Renal pelvis (tissue), 4 donors: Measurements from ENCODE around the gene LMF2. TPM values are rescaled to one million over a fixed set of nuclear protein-coding genes. Genes with fewer than 3 reads are reported as not detected.

Experiments
- DNase-seq: peaks from one replicate; pipeline ENCODE4 v3.0.0-alpha.2; 2013
- polyA plus RNA-seq, 3 donors: library from polyadenylated mRNA; unstranded; fragments of 120-200 nt; gene quantifications; one replicate each; pipeline ENCODE4 v1.2.1, GENCODE V29; 2013; ENCODE audit not compliant: insufficient read length in 3 of 3

LMF2 gene
- polyA plus RNA-seq, 3 donors = 47.3 to 61.5 (median 60.5) TPM

DNA sequence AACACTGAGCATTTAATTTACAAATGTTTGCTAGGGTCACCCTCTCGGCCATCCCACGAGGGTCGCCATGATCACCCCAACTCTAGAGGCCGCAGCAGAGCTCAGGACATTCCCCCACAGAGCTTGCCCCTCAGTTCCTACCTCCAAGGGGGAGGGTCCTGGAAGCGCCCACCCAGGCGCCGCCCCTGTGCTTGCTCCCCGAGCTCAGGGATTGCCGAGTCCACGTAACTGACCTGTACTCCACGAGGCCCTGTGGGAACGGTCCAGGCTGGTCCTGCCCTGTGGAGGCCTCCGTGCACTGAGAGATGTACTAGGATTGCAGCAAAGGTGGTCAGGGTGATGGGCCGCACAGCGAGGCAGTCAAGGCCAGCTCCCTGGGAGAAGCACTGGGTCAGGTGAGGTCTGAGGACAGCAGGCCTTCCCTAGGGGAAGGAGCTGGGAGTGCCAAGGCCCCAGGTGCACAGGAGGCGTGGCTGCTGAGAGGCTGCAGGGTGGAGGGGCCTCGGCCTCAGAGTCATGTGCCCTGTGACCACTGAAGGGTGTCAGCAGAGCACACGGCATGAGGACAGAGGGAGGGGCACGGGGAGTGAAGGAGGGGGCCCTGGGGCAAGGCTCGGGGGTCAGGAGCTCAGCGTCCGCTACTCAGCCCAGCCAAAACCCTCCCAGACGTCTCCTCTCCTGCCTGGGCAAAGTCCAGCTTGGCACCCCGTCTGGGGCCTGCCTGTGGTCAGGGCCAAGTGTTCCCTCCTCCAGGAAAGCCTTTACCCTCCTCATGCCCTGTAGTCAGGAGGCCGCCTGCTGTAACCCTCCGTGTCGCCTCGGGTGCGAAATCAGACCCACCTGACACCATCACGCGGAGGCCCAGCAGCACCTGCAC is 23.3 kb downstream of the LMF2 start:
- DNase-seq = no peak

DNA sequence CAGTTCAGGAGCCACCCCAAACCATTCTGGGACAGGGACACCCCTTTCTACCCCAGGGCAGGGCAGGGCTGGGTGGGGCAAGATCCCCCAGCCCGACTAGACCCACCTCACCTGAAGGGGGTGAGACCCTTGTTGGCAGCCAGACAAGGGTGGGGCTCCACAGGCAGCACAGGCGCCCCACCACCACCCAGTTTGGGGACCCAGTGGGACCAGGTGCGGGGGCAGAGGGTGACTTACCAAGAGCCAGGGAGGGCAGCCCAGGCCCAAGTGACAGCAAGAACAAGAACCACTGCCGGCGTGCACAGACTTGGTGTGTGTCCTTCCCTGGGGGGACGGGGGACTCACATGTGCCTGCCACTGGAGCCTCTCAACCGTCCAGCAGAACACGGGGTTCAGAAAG is 23.9 kb downstream of the LMF2 start:
- no peak for DNase-seq

DNA sequence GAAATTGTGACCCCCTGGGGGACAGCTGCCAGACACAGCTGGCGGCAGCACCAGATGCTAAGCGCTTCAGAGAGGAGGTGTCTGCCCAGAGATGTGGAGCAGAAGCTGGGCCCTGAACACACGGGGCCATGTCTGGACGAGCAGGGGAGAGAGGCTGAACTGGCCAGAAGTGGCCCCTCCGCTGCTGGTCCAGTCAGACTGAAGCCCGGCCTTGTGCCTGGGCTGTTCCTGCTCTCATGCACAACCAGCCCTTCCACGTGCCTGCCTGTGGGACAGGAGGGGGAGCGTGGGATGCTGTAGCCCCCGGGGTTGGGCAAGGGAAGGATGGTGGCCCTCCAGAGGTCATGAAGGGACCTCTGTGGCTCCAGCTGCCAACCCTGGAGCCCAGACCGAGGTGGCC is 24.4 kb downstream of the LMF2 start:
- no peak for DNase-seq

DNA sequence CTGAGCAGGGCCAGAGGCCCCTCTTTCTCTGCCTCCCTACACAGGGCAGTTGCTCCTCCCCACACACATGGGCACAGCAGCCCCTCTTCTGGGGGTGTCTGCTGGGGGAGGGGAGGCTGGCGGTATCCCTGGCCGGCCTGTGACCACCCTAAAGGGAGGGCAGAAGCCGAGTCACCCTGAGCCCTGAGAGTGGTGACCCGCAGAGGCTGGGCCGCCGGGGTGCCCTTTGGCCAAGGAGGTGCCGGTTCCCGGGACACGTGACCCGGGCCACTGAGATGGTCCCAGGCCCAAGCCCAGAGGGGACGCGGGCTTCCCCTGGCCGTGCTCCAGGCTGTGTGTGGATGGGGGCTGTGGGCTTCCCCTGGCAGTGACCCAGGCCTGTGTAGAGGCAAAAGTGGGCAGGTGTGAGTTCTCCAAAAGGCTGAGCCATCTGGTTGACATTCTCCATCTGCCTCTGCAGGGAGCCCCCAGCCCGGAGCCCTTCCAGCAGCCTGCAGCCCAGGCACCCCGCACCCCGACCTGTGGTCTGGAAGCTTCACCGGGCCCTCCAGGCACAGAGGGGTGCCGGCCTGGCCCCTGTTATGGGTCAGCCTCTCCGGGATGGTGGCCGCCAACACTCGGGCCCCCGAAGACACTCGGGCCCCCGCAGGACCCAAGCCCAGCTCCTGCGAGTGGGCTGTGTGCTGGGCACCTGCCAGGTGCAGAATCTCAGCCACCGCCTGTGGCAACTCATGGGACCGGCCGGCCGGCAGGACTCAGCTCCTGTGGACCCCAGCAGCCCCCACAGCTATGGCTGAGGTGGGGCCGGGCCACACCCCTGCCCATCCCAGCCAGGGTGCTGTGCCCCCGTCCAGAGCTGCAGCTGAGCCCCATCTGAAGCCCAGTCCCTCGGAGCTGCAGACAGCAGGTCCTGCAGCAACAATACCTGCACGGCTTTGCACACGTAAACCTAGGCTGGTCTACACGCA is 25.1 kb downstream of the LMF2 start:
- DNase-seq = no peak

DNA sequence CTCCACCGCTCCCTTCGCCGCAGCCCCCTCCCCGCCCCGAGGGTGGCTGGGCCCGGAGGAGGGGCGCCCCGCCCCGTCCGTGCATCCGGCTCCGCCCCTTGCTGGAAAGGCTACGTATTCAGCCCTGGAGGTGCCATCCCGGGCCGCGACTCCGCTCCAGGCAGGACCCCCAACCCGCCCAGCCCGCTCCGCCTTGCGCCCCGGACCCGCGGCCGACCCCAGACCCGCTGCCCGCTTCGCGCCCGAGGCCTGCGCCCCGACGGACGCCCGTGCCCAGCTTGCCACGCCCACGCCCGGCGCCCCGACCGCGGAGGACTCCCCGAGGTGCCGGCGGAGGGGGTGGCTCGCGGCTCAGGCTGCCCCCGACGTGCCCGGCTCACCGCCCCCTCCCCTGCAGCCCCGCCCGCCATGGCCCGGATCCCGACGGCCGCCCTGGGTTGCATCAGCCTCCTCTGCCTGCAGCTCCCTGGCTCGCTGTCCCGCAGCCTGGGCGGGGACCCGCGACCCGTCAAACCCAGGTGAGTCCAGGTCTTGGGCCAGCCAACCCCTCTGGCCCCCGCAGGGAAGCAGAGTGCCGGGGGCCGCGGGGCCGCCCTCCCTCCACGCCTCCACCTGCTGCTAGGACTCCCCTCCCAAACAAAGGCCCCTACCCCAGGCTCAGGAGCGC is 25.9 kb downstream of the LMF2 start, which contains the start of gene ADM2:
ADM2 (plus strand) TSS at position 104 of the 667 bp plus-strand sequence; CDS start at position 409, 305 bp downstream.
- peak; percentile 21 for DNase-seq

DNA sequence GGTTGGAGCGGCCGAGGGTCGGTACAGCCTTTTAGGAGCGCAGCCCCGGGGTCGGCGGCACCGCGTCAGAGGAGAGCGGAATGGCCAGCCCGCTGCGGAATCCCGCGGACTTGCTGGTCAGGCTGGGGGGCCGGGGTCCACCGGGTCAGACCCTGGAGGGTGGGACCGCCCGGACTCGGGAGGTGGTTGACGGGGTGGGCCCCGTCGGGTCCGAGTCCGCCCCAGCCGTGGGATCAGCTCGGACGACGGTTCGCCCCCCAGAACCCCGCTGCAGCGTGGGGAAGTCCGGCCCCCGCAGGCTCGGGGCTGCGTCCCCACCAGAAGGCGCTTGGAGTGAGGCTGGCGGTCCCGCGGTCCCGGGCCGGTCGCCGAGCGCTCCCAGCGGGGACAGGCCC is 26.5 kb downstream of the LMF2 start:
- no peak for DNase-seq

DNA sequence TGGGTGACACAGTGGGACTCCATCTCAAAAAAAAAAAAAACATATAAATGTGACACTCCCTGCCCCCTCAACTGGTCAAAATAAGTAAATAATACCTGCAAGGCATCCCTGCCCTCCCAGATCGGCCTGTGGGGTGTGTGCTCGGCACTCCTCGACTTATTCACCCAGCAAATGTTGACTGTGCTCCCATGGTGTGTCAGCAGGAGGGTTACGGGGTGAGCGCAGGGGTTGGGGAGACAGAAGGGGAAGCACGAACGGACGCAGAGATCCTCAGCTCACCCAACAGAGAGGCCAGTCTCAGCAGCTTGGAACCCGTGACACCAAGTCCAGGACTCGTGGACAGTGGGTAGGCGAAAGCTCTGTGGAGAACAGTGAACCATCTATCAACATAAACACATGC is 27.8 kb downstream of the LMF2 start:
- no peak for DNase-seq

DNA sequence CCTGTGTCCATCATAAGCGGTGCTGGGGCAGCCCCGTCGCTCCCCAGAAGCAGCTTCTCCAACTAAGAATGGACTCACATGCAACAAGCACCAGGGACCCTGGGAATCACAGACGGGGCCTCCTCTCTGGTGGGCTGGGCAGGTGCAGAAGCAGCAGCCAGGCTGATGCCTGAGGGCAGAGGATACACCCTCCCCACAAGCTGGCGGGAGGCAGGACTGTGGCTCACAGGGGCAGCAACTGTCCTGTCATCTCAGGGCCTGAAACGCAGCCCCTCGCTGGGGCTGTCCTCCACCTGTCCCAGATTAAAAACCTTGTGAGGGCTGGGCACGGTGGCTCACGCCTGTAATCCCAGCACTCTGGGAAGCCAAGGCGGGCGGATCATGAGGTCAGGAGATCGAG is 29.6 kb downstream of the LMF2 start:
- DNase-seq = no peak

DNA sequence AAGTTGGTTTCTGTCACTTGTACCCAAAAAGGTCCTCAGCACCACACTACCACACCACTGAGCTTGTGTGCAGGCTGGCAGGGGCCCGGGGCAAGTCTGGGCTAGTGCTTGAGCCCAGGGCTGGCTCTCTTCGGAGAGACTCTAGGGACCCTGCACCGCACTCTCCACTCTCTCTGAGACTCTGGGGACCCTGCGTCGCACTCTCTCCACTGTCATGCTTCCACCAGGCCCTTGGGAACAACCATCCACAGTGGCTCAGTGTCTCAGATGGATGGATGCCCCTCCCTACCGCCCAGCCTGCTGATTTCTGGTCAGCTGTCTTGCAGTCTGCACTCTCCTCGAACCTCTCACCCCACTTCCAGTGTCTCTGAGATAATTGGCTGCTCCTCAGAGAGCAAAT is 30.6 kb downstream of the LMF2 start:
- no peak for DNase-seq

DNA sequence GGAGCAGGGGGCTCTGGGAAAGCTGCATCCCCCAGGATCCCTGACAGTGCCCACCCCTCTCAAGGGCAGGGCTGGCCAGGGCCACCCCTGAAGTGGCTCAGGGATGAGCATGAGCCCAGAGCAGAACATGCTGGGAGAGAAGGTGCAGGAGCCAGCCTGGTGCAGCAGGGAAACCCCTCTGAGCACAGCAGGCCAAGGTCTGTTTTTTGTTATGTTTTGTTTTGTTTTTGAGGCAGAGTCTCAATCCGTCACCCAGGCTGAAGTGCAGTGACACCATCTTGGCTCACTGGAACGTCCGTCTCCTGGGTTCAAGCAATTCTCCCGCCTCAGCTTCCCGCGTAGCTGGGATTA is 31.9 kb downstream of the LMF2 start:
- DNase-seq = no peak

DNA sequence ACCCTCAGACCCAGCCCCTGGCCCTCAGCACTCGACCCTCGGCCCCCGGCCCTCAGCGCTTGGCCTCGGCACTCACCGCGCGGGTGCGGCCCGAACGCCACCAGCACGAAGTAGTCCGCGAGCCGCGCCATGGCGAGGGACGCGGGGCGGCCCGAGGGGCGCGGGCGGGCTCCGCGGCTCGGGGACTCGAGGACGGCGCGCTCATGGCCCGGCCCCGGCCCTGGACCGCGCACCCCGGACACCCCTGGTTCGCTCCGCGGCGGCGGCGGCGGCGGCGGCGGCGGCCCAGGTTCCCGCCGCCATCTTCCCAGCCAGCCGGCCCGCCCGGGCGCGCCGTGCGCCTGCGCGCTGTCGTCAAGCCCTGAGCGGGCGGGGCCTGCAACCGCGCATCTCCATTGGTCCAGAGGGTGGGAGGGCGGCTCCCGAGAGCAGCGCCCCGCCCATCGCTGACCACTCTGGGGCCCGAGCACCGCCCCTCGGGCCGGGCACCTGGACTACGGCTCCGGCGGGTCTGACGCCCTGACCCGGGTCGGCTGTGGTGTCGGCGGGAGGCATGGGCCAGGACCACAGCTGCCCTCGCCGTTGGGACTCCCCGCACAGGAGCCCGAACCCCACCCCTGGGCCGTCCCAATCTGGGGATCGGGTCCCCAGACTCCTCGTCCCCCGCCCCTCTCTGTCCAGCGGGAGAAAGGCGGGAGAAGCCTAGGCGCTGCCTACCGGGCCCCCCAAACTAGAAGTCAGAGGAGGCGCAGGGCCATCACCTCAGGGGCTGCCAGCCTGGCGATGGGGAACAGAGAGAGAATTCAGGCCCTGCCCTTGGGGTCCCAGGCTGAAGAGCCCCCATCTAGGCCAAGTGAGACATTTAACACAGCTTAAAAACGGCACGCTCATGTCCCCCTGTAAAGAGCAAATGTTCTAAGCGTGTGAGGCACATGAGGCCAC is 32.5 kb downstream of the LMF2 start, which contains the start of gene SBF1:
SBF1 (minus strand) TSS at position 326 of the 942 bp plus-strand sequence; CDS start at position 131, 195 bp downstream.
- DNase-seq = peak; percentile 91

DNA sequence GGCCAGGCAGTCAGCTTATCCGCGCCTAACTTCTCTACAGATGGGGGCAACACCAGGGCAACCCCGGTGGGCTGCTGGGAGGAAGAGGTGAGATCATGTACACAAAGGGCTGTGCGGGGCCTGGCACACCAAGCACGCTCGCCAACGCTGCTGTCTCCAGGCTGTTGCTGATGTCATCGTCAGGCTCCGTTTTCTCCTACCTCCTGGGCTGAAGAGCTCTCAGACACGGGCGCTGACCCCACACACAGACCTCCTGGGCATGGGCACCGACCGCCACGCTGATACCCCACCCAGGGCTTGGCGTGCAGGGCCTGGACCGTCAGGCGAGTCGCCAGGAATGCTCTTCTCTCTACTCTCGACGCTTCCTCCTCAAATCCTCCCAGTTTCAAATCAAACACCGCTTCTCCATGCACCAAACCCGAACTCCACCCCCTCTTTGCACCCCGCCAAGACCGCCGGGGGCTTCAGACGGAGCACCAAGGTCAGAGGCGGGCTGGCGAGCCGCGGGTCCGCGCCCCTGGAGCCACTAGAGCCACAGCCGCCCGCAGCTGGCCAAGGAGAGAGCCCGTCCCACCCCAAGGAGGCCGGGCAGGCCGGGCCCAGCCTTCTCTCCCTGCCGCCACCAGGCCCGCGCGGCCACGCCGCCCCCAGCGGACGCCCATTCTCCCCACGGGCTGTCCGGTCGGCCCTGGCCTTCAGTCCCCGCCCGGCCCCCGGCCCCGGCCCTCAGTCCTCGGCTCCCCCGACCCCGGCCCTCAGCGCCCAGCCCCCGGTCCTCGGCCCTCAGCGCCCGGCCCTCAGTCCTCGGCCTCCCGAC is 33.4 kb downstream of the LMF2 start:
- no peak for DNase-seq

DNA sequence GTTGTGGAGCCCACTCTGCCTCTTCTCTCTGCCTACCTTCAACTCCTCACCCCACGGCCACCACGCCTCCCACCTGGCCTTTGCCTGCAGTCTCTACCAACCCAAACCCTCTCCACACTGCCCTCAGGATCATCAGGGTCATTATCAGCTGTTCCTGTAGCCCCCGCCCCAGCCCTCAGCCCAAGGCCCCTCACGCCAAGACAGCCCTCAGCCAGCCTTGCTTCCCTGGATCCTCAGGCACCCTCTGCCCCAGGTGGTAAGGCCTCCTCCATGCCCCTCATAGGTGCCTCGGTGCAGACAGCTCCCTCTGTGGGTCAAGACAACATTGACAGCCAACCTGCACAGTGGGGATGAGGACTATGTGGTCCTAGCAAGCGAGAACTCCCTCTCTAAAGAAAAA is 34.4 kb downstream of the LMF2 start:
- no peak for DNase-seq

DNA sequence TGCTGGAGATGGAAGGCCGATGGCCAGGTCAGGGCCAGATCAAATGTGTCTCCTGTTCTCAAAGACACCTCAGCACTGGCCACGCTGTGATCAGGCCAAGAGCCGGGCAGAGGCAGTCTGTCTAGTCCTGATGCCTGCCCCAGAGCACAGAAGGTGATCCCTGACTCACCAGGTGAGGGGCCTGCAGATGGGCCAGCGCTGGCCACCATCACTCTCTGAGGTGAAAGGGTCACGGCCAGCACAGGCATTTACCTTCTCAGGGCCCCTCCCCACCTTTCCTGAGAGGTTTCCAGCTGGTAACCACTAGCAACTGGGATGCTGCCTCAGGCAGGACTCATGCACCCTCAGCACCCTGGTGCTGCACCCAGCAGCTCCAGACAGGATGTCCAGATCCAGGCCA is 35.5 kb downstream of the LMF2 start:
- DNase-seq = no peak

DNA sequence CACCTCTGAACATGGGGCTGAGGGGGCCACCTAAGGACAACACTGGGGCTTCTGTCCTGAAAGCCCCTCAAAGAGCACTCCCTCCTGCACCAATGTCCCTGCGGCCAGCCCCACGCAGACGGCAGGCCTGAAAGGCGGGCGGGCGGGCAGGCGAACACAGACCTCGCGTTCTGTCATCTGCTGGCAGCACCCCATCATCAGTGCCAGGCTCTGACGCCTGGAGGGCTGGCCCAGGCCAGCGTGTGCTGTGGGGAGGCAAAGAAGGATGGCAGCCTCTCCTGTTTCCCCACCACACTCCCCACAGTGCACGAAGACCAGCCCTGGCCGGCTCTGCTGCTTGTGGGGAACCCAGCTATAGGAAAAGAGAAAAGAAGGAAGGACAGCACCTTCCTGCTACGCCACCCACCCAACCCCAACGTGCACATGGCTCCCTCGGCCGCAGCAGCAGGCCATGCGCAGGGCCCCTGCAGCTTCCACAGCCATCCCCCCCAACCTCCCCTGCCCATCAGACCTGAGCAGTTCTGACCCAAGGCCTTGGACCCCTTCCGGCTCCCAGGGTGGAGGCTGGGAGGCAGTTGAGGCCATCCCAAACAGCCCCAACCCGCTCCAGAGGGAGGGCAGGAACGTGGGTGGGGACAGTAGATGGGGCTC is 36.2 kb downstream of the LMF2 start:
- DNase-seq = no peak

DNA sequence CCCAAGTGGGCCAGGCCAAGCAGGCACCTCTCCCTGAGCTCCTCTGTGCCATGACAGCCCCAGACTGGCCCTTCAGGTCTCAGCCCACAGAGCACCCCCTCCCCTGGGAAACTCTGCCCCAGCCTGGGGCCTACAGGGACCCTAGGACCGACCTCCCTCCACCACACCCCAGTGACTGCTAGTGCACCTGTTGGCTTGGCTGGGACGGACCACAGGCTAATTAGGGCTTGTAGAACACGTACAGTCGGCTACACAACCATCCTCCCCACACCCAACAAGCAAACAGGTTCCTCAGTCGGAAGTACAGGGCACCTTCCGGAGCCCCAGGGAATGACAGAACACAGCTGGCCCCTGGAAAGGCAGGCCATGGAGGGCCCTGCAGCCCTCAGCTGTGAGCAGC is 37.0 kb downstream of the LMF2 start:
- DNase-seq = no peak

DNA sequence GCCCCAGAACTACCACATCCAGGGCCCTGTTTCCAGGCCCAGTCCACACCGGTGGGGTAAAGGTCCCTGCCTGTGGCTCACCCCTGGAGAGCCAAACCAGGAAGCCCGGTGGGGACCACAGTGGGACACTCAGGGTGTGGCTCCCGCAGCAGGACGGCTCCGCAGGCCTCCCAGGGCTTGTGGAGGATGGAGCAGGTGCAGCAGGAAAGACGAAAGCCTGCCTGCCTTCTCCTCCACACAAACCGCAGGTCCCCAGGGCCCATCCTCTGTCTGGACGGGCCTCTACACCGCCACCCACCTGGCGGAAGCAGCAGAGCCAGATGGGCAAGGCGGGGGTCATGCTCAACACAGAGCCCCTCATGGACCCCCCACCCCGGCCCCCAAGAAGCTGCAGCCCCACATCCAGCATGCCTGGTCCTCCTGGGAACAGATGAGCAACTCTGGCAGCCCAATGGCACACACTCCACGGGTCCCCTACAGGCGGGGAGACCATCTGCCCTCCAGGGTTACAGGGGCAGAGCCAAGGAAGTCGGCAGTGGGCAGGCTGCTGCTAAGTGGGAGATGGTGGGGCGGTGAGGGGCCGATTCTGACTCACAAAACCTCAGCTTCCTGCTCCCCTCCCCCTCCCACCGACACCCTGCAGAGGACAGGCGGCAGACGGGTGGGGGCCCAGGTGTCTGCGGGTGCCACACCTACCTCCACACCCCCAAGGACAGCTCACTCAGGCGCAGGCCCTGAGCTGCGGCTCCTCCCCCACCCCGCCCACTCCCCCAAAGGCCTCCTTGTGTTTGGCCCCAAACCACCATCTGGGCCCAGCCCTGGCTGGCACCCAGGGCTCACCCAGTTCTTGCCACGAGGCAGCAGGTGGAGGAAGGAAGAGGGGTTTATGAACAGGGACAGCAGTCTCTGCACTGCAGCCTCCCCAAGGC is 37.9 kb downstream of the LMF2 start:
- no peak for DNase-seq

DNA sequence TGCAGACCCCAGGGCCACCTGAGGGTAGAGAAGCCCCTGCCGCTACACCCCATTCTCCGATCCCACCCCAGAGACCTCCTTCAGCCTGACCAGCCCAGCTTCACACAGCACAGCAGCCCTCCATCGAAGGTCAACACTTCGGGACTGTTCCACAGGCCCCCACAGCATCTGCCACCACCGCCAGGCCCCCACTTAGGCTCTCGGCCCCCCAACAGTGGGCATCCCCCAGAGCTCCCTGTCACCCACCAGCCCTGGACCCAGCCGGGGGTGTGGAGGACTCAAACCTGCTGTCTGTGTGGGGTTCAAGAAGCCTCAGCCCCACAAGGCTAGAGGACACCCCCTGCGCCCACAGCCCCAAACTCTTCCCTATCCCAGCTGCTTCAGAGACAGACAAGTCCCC is 38.9 kb downstream of the LMF2 start:
- no peak for DNase-seq
